Muscle layer of colon (tissue), 2 donors: ENCODE measurements around the gene DHTKD1.
"Not testable (repeated sequence)": the region's sequence is repeated elsewhere in the genome, so short reads cannot be mapped to it uniquely, and the experiment has no call there.

Source experiments
- H3K27ac ChIP-seq: one replicate; pipeline ENCODE4 v1.7.0; 2013; ENCODE audit warnings: low read depth, mild to moderate bottlenecking, low read length, moderate library complexity
- H3K27me3 ChIP-seq, 2 donors: one replicate each; pipeline ENCODE4 v1.7.0; 2013; ENCODE audit warnings: low read length in 2 of 2, mild to moderate bottlenecking in 2 of 2; ENCODE audit not compliant: insufficient read depth in 2 of 2, control insufficient read depth in 1 of 2
- H3K36me3 ChIP-seq: one replicate; pipeline ENCODE4 v1.7.0; 2013; ENCODE audit warnings: mild to moderate bottlenecking, low read length; ENCODE audit not compliant: insufficient read depth
- H3K4me1 ChIP-seq: one replicate; pipeline ENCODE4 v1.7.0; 2013; ENCODE audit warnings: mild to moderate bottlenecking, low read length; ENCODE audit not compliant: insufficient read depth
- H3K4me3 ChIP-seq, 2 donors: one replicate each; pipeline ENCODE4 v1.7.0; 2013; ENCODE audit warnings: low read length in 2 of 2, low read depth in 1 of 2, mild to moderate bottlenecking in 1 of 2, moderate library complexity in 1 of 2
- H3K9ac ChIP-seq: one replicate; pipeline ENCODE4 v1.7.0; 2013; ENCODE audit warnings: low read length
- H3K9me3 ChIP-seq: one replicate; pipeline ENCODE4 v1.7.0; 2013; ENCODE audit warnings: mild to moderate bottlenecking, low read length
- donor health status: abdominal sarcoma.
- donor health status: Adenocarcinoma of cecum.

Gene DHTKD1

GRCh38 chr10:12067336-12067735 is 1.4 kb upstream of the DHTKD1 start:
- Histone ChIP-seq H3K4me3 (no peak overlapping the region), H3K27ac (no peak overlapping the region), H3K9ac (no peak overlapping the region), H3K36me3 (no peaks in the 10 kb centered on the region), H3K27me3 (no peaks in the 10 kb centered on the region), H3K9me3 (no peaks in the 10 kb centered on the region), H3K4me1 (peaks cover 8% of the 10 kb centered on the region)

- H3K27ac ChIP-seq, H3K36me3 ChIP-seq, H3K4me3 ChIP-seq, H3K9ac ChIP-seq, H3K4me1 ChIP-seq, H3K27me3 ChIP-seq, H3K9me3 ChIP-seq: not testable (repeated sequence)
Observed at GRCh38 chr10:12071441-12071840, 2.7 kb downstream of the DHTKD1 start.

- H3K27me3 ChIP-seq, result no peaks in the 10 kb centered on the region
- no peak overlapping the region for H3K9ac ChIP-seq
- no peaks in the 10 kb centered on the region for H3K9me3 ChIP-seq
- peaks cover 8% of the 10 kb centered on the region for H3K4me1 ChIP-seq
- H3K4me3 ChIP-seq, result no peak overlapping the region
- H3K27ac ChIP-seq, result no peak overlapping the region
- H3K36me3 ChIP-seq, result no peaks in the 10 kb centered on the region
Observed at GRCh38 chr10:12073526-12073925, 4.8 kb downstream of the DHTKD1 start.

GRCh38 chr10:12077580-12078180 is 8.9 kb downstream of the DHTKD1 start:
- Histone ChIP-seq H3K27ac (no peak overlapping the region), H3K27me3 (no peaks in the 10 kb centered on the region), H3K4me1 (no peaks in the 10 kb centered on the region), H3K9ac (no peak overlapping the region), H3K9me3 (no peaks in the 10 kb centered on the region), H3K4me3 (no peak overlapping the region), H3K36me3 (no peaks in the 10 kb centered on the region)

- no peaks in the 10 kb centered on the region for H3K27me3 ChIP-seq
- no peak overlapping the region for H3K9ac ChIP-seq
- no peaks in the 10 kb centered on the region for H3K4me1 ChIP-seq
- H3K36me3 ChIP-seq, result peaks cover under 1% of the 10 kb centered on the region
- no peaks in the 10 kb centered on the region for H3K9me3 ChIP-seq
- H3K4me3 ChIP-seq, result no peak overlapping the region
- H3K27ac ChIP-seq, result no peak overlapping the region
Observed at GRCh38 chr10:12081470-12081869, 12.7 kb downstream of the DHTKD1 start.

- H3K27ac ChIP-seq, result no peak overlapping the region
- H3K4me1 ChIP-seq, result no peaks in the 10 kb centered on the region
- H3K4me3 ChIP-seq, result no peak overlapping the region
- no peaks in the 10 kb centered on the region for H3K9me3 ChIP-seq
- H3K27me3 ChIP-seq, result no peaks in the 10 kb centered on the region
- H3K9ac ChIP-seq, result no peak overlapping the region
- peaks cover 6% of the 10 kb centered on the region for H3K36me3 ChIP-seq
Observed at GRCh38 chr10:12081879-12082557, 13.3 kb downstream of the DHTKD1 start.

- H3K4me1 ChIP-seq, result no peaks in the 10 kb centered on the region
- no peaks in the 10 kb centered on the region for H3K27me3 ChIP-seq
- no peaks in the 10 kb centered on the region for H3K9me3 ChIP-seq
- H3K9ac ChIP-seq, result no peak overlapping the region
- no peak overlapping the region for H3K27ac ChIP-seq
- no peak overlapping the region for H3K4me3 ChIP-seq
- peaks cover 29% of the 10 kb centered on the region for H3K36me3 ChIP-seq
Observed at GRCh38 chr10:12088919-12089318, 20.2 kb downstream of the DHTKD1 start.

- H3K9ac ChIP-seq, result no peak overlapping the region
- no peaks in the 10 kb centered on the region for H3K9me3 ChIP-seq
- H3K4me1 ChIP-seq, result no peaks in the 10 kb centered on the region
- H3K36me3 ChIP-seq, result peaks cover 36% of the 10 kb centered on the region
- no peak overlapping the region for H3K27ac ChIP-seq
- no peak overlapping the region for H3K4me3 ChIP-seq
- no peaks in the 10 kb centered on the region for H3K27me3 ChIP-seq
Observed at GRCh38 chr10:12091421-12091820, 22.7 kb downstream of the DHTKD1 start.

- H3K4me3 ChIP-seq, H3K9me3 ChIP-seq, H3K4me1 ChIP-seq, H3K27me3 ChIP-seq, H3K9ac ChIP-seq, H3K27ac ChIP-seq: not testable (repeated sequence)
- peaks cover 27% of the 10 kb centered on the region for H3K36me3 ChIP-seq
Observed at GRCh38 chr10:12097361-12097760, 28.6 kb downstream of the DHTKD1 start.

- Histone ChIP-seq H3K4me3 (no peak overlapping the region), H3K27ac (no peak overlapping the region), H3K9me3 (no peaks in the 10 kb centered on the region), H3K27me3 (no peaks in the 10 kb centered on the region), H3K9ac (no peak overlapping the region), H3K4me1 (no peaks in the 10 kb centered on the region), H3K36me3 (peaks cover 27% of the 10 kb centered on the region)
Observed at GRCh38 chr10:12097791-12098190, 29.0 kb downstream of the DHTKD1 start.

- Histone ChIP-seq H3K27ac (no peak overlapping the region), H3K4me3 (no peak overlapping the region), H3K4me1 (no peaks in the 10 kb centered on the region), H3K27me3 (no peaks in the 10 kb centered on the region), H3K36me3 (peaks cover 32% of the 10 kb centered on the region), H3K9ac (no peak overlapping the region), H3K9me3 (no peaks in the 10 kb centered on the region)
Observed at GRCh38 chr10:12098966-12099365, 30.2 kb downstream of the DHTKD1 start.

- no peaks in the 10 kb centered on the region for H3K27me3 ChIP-seq
- H3K4me1 ChIP-seq, result no peaks in the 10 kb centered on the region
- peaks cover 34% of the 10 kb centered on the region for H3K36me3 ChIP-seq
- H3K27ac ChIP-seq, result no peak overlapping the region
- H3K9me3 ChIP-seq, result no peaks in the 10 kb centered on the region
- H3K4me3 ChIP-seq, result no peak overlapping the region
- no peak overlapping the region for H3K9ac ChIP-seq
Observed at GRCh38 chr10:12103802-12104201, 35.0 kb downstream of the DHTKD1 start.
